OCI-LY7 (cell line): ENCODE results near the gene ERGIC2. TPM values are rescaled to one million over a fixed set of nuclear protein-coding genes. Genes with fewer than 3 reads are reported as not detected.

ENCODE experiments used
- BruUV-seq: library from RNA; stranded (reverse); fragments of 400-500 nt; replicated peaks from 2 replicates; lab custom pipeline; 2021; lab: Mats Ljungman, UMichigan
- CTCF ChIA-PET: fragments of 300-600 bp; sonication (Branson Sonifier 250); formaldehyde crosslinking; loops from one replicate; lab custom pipeline; 2022; ENCODE audit warnings: antibody characterized with exemption; ENCODE audit not compliant: unreplicated experiment; lab: Charles Lee
- POLR2A ChIA-PET: fragments of 300-600 bp; sonication (Branson Sonifier 250); formaldehyde crosslinking; loops from one replicate; lab custom pipeline; 2022; ENCODE audit warnings: antibody characterized with exemption; lab: Charles Lee
- DNase-seq: peaks from one replicate; pipeline ENCODE4 v3.0.0-alpha.2; 2015; ENCODE audit warnings: low spot score
- H2AFZ ChIP-seq: fragments of 200-600 bp; sonication (generic), shearing (Covaris generic); 2 replicates; pipeline ENCODE4 v1.6.1; 2014; ENCODE audit warnings: mild to moderate bottlenecking, antibody characterized with exemption, low read length, moderate library complexity
- H3K27ac ChIP-seq: fragments of 200-600 bp; sonication (generic); 2 replicates; pipeline ENCODE4 v1.5.1; 2014; ENCODE audit warnings: mixed run types, low read depth, mild to moderate bottlenecking, moderate library complexity, low read length, inconsistent platforms; ENCODE audit not compliant: poor library complexity, severe bottlenecking
- H3K36me3 ChIP-seq: fragments of 200-600 bp; sonication (generic); 2 replicates; pipeline ENCODE4 v1.6.1; 2014; ENCODE audit warnings: mild to moderate bottlenecking, antibody characterized with exemption, low read length, moderate library complexity, mixed read lengths; ENCODE audit not compliant: insufficient read depth
- H3K4me1 ChIP-seq: fragments of 200-600 bp; sonication (generic); 2 replicates; pipeline ENCODE4 v1.5.1; 2014; ENCODE audit warnings: mild to moderate bottlenecking, low read length; ENCODE audit not compliant: insufficient read depth, poor library complexity, severe bottlenecking
- H3K4me2 ChIP-seq: fragments of 200-600 bp; sonication (generic); 2 replicates; pipeline ENCODE4 v1.6.1; 2014; ENCODE audit warnings: mild to moderate bottlenecking, low read length
- H3K4me3 ChIP-seq: fragments of 200-600 bp; sonication (generic); 2 replicates; pipeline ENCODE4 v1.5.1; 2014; ENCODE audit warnings: mild to moderate bottlenecking, low read depth, low read length; ENCODE audit not compliant: poor library complexity, severe bottlenecking
- H3K79me2 ChIP-seq: fragments of 200-600 bp; sonication (generic); 2 replicates; pipeline ENCODE4 v1.6.1; 2016; ENCODE audit warnings: low read depth, mild to moderate bottlenecking, low read length, moderate library complexity, mixed read lengths; ENCODE audit not compliant: insufficient read depth
- H3K9me2 ChIP-seq: fragments of 200-600 bp; sonication (generic); 2 replicates; pipeline ENCODE4 v1.6.1; 2016; ENCODE audit warnings: mild to moderate bottlenecking, low read length, mixed read lengths; ENCODE audit not compliant: insufficient read depth
- H3K9me3 ChIP-seq: fragments of 200-600 bp; sonication (generic); 2 replicates; pipeline ENCODE4 v1.6.1; 2014; ENCODE audit warnings: mild to moderate bottlenecking, mixed run types, low read length, mixed read lengths
- H4K20me1 ChIP-seq: fragments of 200-600 bp; sonication (generic); 2 replicates; pipeline ENCODE4 v1.6.1; 2014; ENCODE audit warnings: mild to moderate bottlenecking, antibody characterized with exemption, low read length, moderate library complexity, mixed read lengths; ENCODE audit not compliant: insufficient read depth
- CTCF ChIP-seq: fragments of 200-600 bp; sonication (generic); conservative IDR thresholded peaks from 2 replicates; pipeline ENCODE4 v1.5.1; 2014; ENCODE audit warnings: mild to moderate bottlenecking, antibody characterized with exemption, low read length, moderate library complexity, mixed read lengths
- EZH2phosphoT487 ChIP-seq: fragments of 200-600 bp; sonication (generic); IDR thresholded peaks from 2 replicates; pipeline ENCODE4 v1.6.1; 2018; ENCODE audit warnings: low read depth, borderline replicate concordance, mild to moderate bottlenecking, mixed run types, antibody characterized with exemption, low read length, moderate library complexity, mixed read lengths
- intact Hi-C: fragments of 100-400 bp; cut with micrococcal nuclease; formaldehyde crosslinking; loops from one replicate; pipeline ENCODE4 v1.10.0; 2022; ENCODE audit not compliant: unreplicated experiment
- total RNA-seq, 2 experiments: library from RNA; depleted of rRNA in 1 of 2; stranded (reverse); fragments of >200 nt in 1 of 2; shearing (Covaris generic) in 1 of 2; gene quantifications; 2 replicates each; pipeline ENCODE4 v1.2.3, GENCODE V29; 2014 to 2022

Gene ERGIC2
- total RNA-seq, 2 experiments from 2014 or later: 34.5 to 61.7 TPM

GRCh38 chr12:29382251-29382650 lies 1.3 kb upstream of the ERGIC2 start:
- peaks cover 13% of the 10 kb centered on the region; the same call in 1 of the 2 replicates for H4K20me1 ChIP-seq
- peaks cover 17% of the 10 kb centered on the region for H3K36me3 ChIP-seq
- BruUV-seq: no TSS peak
- H2AFZ ChIP-seq: peak overlapping the region; percentile 99; the same call in 1 of the 2 replicates
- H3K4me2 ChIP-seq: peak overlapping the region; percentile 78; the same call in 1 of the 2 replicates
- peaks cover 21% of the 10 kb centered on the region for H3K4me1 ChIP-seq
- peaks cover 9% of the 10 kb centered on the region for H3K9me3 ChIP-seq
- ChIA-PET CTCF (no interaction called here), POLR2A (no interaction called here)
- H3K27ac ChIP-seq: no peak overlapping the region
- H3K4me3 ChIP-seq: no peak overlapping the region
- no peak for DNase-seq
- peaks cover 35% of the 10 kb centered on the region for H3K79me2 ChIP-seq
- intact Hi-C loops: loop anchor here (5.0 kb wide), 2 partner anchors 45 to 1370 kb away; partner anchors contain the start of gene CAPRIN2
- no peaks in the 10 kb centered on the region for H3K9me2 ChIP-seq
- no peak for TF ChIP-seq EZH2phosphoT487
- TF ChIP-seq CTCF: no peak

GRCh38 chr12:29376118-29376517 lies 4.9 kb downstream of the ERGIC2 start:
- Histone ChIP-seq H3K79me2 (peaks cover 87% of the 10 kb centered on the region), H3K9me3 (peaks cover 18% of the 10 kb centered on the region), H3K27ac (no peak overlapping the region), H3K4me3 (no peak overlapping the region), H3K4me1 (peaks cover 23% of the 10 kb centered on the region), H3K36me3 (peaks cover 39% of the 10 kb centered on the region), H2AFZ (no peak overlapping the region), H4K20me1 (peaks cover 31% of the 10 kb centered on the region), H3K9me2 (no peaks in the 10 kb centered on the region), H3K4me2 (0 out of 2 replicates have a peak overlapping the region, but pooled peaks have one; percentile 8)
- BruUV-seq: no TSS peak
- ChIA-PET POLR2A (interaction anchor here (0.6 to 1.3 kb wide), 4 partner anchors 70 to 871 kb away, joined by 3 read pairs; no protein-coding TSS in a partner anchor), CTCF (no interaction called here)
- no peak for TF ChIP-seq EZH2phosphoT487
- TF ChIP-seq CTCF: no peak
- intact Hi-C loops: no loop called here
- no peak for DNase-seq

GRCh38 chr12:29374913-29375312 lies 6.1 kb downstream of the ERGIC2 start:
- Histone ChIP-seq H3K36me3 (peaks cover 50% of the 10 kb centered on the region), H3K4me1 (peaks cover 23% of the 10 kb centered on the region), H3K79me2 (peaks cover 79% of the 10 kb centered on the region), H3K27ac (no peak overlapping the region), H3K9me3 (peaks cover 18% of the 10 kb centered on the region), H3K4me2 (no peak overlapping the region), H4K20me1 (peaks cover 27% of the 10 kb centered on the region), H2AFZ (no peak overlapping the region), H3K9me2 (no peaks in the 10 kb centered on the region), H3K4me3 (no peak overlapping the region)
- POLR2A ChIA-PET: interaction anchor here (0.7 to 1.3 kb wide), 2 partner anchors 14 to 69 kb away, joined by 3 read pairs; no protein-coding TSS in a partner anchor
- CTCF ChIA-PET: no interaction called here
- no peak for DNase-seq
- no peak for TF ChIP-seq CTCF
- no peak for TF ChIP-seq EZH2phosphoT487
- BruUV-seq: no TSS peak
- intact Hi-C loops: no loop called here
